ENCODE measurements around the gene TOX3. TPM values are rescaled to one million over a fixed set of nuclear protein-coding genes. Genes with fewer than 3 reads are reported as not detected.

Gene TOX3
- total and polyA plus RNA-seq, 2 donors (not counting 1 experiment from before 2014, with no cell fraction given), result not detected

DNA sequence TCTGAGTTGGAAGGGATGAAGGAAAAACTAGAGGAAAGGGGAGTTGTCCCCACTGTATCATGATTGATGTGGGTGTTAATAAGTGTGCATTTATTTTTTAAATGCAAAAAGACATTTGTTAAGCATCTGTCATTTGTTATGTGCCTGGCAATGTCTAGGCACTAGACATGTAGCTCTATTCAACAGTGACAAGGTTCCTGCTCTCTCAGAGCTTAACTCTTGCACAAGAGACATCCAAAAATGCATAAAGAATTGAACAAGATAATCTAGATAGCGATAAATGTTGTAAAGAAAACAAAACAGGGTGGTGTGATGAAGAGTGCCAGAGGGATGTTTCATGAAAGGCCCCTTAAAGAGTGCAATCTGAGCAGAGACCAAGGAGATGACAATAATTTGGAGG lies 148.9 kb downstream of the TOX3 start:
- Histone ChIP-seq H3K4me1 (ENCODE audit: control insufficient read depth in 2 of 2, insufficient read depth in 2 of 2, low read length in 2 of 2) (no peaks in the 10 kb centered on the region), H3K4me2 (replicated peaks; ENCODE audit: low read depth, low read length, poor library complexity, severe bottlenecking) (no peak overlapping the region), H3K9ac (ENCODE audit: low read length) (no peak overlapping the region), H4K20me1 (ENCODE audit: control insufficient read depth, insufficient read depth, low read length, poor library complexity, severe bottlenecking) (no peaks in the 10 kb centered on the region), H3K27ac (ENCODE audit: low read length in 2 of 2) (no peak overlapping the region), H3K9me3 (ENCODE audit: control extremely low read depth in 1 of 3, control insufficient read depth in 2 of 3, insufficient read depth in 1 of 3, low read length in 2 of 3) (peaks cover 0 to 4% (median 0%) of the 10 kb centered on the region in 3 donors), H3K4me3 (ENCODE audit: control extremely low read depth in 1 of 5, extremely low read depth in 1 of 5, insufficient read depth in 1 of 5, low read depth in 2 of 5, low read length in 4 of 5) (no peak overlapping the region), H3K79me2 (ENCODE audit: control insufficient read depth, insufficient read depth, low read length) (no peaks in the 10 kb centered on the region), H2AFZ (ENCODE audit: insufficient read depth, low read depth, low read length, poor library complexity, severe bottlenecking) (no peak overlapping the region), H3K36me3 (replicated peaks in 1 of 2; ENCODE audit: control extremely low read depth in 1 of 2, control insufficient read depth in 1 of 2, extremely low read depth in 1 of 2, insufficient read depth in 2 of 2, low read length in 1 of 2) (no peaks in the 10 kb centered on the region), H3K27me3 (replicated peaks in 1 of 4; ENCODE audit: control extremely low read depth in 1 of 4, control insufficient read depth in 3 of 4, insufficient read depth in 4 of 4, low read length in 3 of 4) (no peaks in the 10 kb centered on the region)
- H3K27me3 Mint-ChIP-seq, result no peaks in the 10 kb centered on the region
- no peak overlapping the region for H3K4me3 Mint-ChIP-seq
- intact Hi-C loops (cut with micrococcal nuclease), result no loop called here
- H3K9me3 Mint-ChIP-seq (ENCODE audit: insufficient read depth), result peaks cover 2% of the 10 kb centered on the region
- POLR2A ChIA-PET, result no interaction called here
- WGBS (ENCODE audit: insufficient coverage), result 91% methylated on average over 1 of the region's 1 CpG
- no peak overlapping the region for H3K27ac Mint-ChIP-seq
- no peak for ATAC-seq (ENCODE audit: low read depth)
- DNase-seq, result no peak
- CTCF ChIA-PET, result no interaction called here
- TF ChIP-seq EZH2 (IDR thresholded peaks at IDR 0.05; ENCODE audit: borderline replicate concordance, insufficient read depth, low read depth, low read length, poor library complexity, severe bottlenecking), result no peak
- TF ChIP-seq CTCF (IDR thresholded peaks at IDR 0.05), result no peak
- no peaks in the 10 kb centered on the region for H3K4me1 Mint-ChIP-seq

GRCh38 chr16:52393448-52393847 lies 153.5 kb downstream of the TOX3 start:
- TF ChIP-seq EZH2 (IDR thresholded peaks at IDR 0.05; ENCODE audit: borderline replicate concordance, insufficient read depth, low read depth, low read length, poor library complexity, severe bottlenecking) (no peak), CTCF (IDR thresholded peaks at IDR 0.05) (no peak)
- no peak overlapping the region for H3K27ac Mint-ChIP-seq
- H3K27me3 ChIP-seq (replicated peaks in 1 of 4; ENCODE audit: control extremely low read depth in 1 of 4, control insufficient read depth in 3 of 4, insufficient read depth in 4 of 4, low read length in 3 of 4), result no peaks in the 10 kb centered on the region
- no peak overlapping the region for H3K27ac ChIP-seq (ENCODE audit: low read length in 2 of 2)
- H3K27me3 Mint-ChIP-seq, result no peaks in the 10 kb centered on the region
- no peak overlapping the region for H3K9ac ChIP-seq (ENCODE audit: low read length)
- H3K4me3 ChIP-seq (ENCODE audit: control extremely low read depth in 1 of 5, extremely low read depth in 1 of 5, insufficient read depth in 1 of 5, low read depth in 2 of 5, low read length in 4 of 5), result no peak overlapping the region
- ATAC-seq (ENCODE audit: low read depth) (no peak), DNase-seq (no peak)
- WGBS (ENCODE audit: insufficient coverage), result no CpG with 5 or more reads among the region's 3 CpGs
- H3K4me1 Mint-ChIP-seq, result no peaks in the 10 kb centered on the region
- no peaks in the 10 kb centered on the region for H3K36me3 ChIP-seq (replicated peaks in 1 of 2; ENCODE audit: control extremely low read depth in 1 of 2, control insufficient read depth in 1 of 2, extremely low read depth in 1 of 2, insufficient read depth in 2 of 2, low read length in 1 of 2)
- no peak overlapping the region for H3K4me2 ChIP-seq (replicated peaks; ENCODE audit: low read depth, low read length, poor library complexity, severe bottlenecking)
- peaks cover 5% of the 10 kb centered on the region for H3K9me3 Mint-ChIP-seq (ENCODE audit: insufficient read depth)
- H4K20me1 ChIP-seq (ENCODE audit: control insufficient read depth, insufficient read depth, low read length, poor library complexity, severe bottlenecking), result no peaks in the 10 kb centered on the region
- ChIA-PET CTCF (no interaction called here), POLR2A (no interaction called here)
- no peak overlapping the region for H3K4me3 Mint-ChIP-seq
- H3K79me2 ChIP-seq (ENCODE audit: control insufficient read depth, insufficient read depth, low read length), result no peaks in the 10 kb centered on the region
- intact Hi-C loops (cut with micrococcal nuclease), result no loop called here
- no peak overlapping the region for H2AFZ ChIP-seq (ENCODE audit: insufficient read depth, low read depth, low read length, poor library complexity, severe bottlenecking)
- H3K4me1 ChIP-seq (ENCODE audit: control insufficient read depth in 2 of 2, insufficient read depth in 2 of 2, low read length in 2 of 2), result no peaks in the 10 kb centered on the region
- H3K9me3 ChIP-seq (ENCODE audit: control extremely low read depth in 1 of 3, control insufficient read depth in 2 of 3, insufficient read depth in 1 of 3, low read length in 2 of 3), result peaks cover 0 to 4% (median 0%) of the 10 kb centered on the region in 3 donors
